SK-N-SH treated with all-trans-retinoic acid at 6 μM for 48 hours (cell line): Measurements from ENCODE around the gene GRK2.

ENCODE experiments used
- BACH2 ChIP-seq: fragments of 250-450 bp; sonication (Bioruptor Pico); IDR thresholded peaks from 2 replicates; pipeline ENCODE4 v1.9.0; 2021; ENCODE audit warnings: mild to moderate bottlenecking, borderline replicate concordance
- CSDC2 ChIP-seq: fragments of 250-450 bp; sonication (Bioruptor Pico); IDR thresholded peaks from 2 replicates; pipeline ENCODE4 v1.5.0; 2020; ENCODE audit warnings: mild to moderate bottlenecking, moderate library complexity
- CSRNP3 ChIP-seq: fragments of 250-450 bp; sonication (Bioruptor Pico); IDR thresholded peaks from 2 replicates; pipeline ENCODE4 v1.5.1; 2021; ENCODE audit warnings: mild to moderate bottlenecking, moderate library complexity
- GLIS3 ChIP-seq: fragments of 250-450 bp; sonication (Bioruptor Pico); IDR thresholded peaks from 2 replicates; pipeline ENCODE4 v1.5.0; 2020; ENCODE audit warnings: mild to moderate bottlenecking, moderate library complexity
- ISL1 ChIP-seq: fragments of 250-450 bp; sonication (Bioruptor Pico); IDR thresholded peaks from 2 replicates; pipeline ENCODE4 v2.1.2; 2022; ENCODE audit warnings: mild to moderate bottlenecking, moderate library complexity
- OSR1 ChIP-seq: fragments of 250-450 bp; sonication (Bioruptor Pico); IDR thresholded peaks from 2 replicates; pipeline ENCODE4 v1.8.0; 2022; ENCODE audit warnings: moderate library complexity, mild to moderate bottlenecking, inconsistent platforms
- PATZ1 ChIP-seq: fragments of 250-450 bp; sonication (Bioruptor Pico); IDR thresholded peaks from 2 replicates; pipeline ENCODE4 v1.8.0; 2020; ENCODE audit warnings: mild to moderate bottlenecking, moderate library complexity, borderline replicate concordance
- POU6F1 ChIP-seq: fragments of 250-450 bp; sonication (Bioruptor Pico); IDR thresholded peaks from 2 replicates; pipeline ENCODE4 v1.8.0; 2021; ENCODE audit warnings: low read depth, mild to moderate bottlenecking, moderate library complexity, borderline replicate concordance
- SNAI2 ChIP-seq: fragments of 250-450 bp; sonication (Bioruptor Pico); IDR thresholded peaks from 2 replicates; pipeline ENCODE4 v1.5.0; 2020; ENCODE audit warnings: mild to moderate bottlenecking, moderate library complexity
- TSHZ2 ChIP-seq: fragments of 250-450 bp; sonication (Bioruptor Pico); IDR thresholded peaks from 2 replicates; pipeline ENCODE4 v1.5.0; 2020; ENCODE audit warnings: mild to moderate bottlenecking, moderate library complexity
- ZFP30 ChIP-seq: fragments of 450-650 bp; formaldehyde crosslinking; IDR thresholded peaks from 2 replicates; pipeline ENCODE4 v1.5.0; 2022; ENCODE audit warnings: mild to moderate bottlenecking, moderate library complexity
- ZNF70 ChIP-seq: fragments of 450-650 bp; formaldehyde crosslinking; IDR thresholded peaks from 2 replicates; pipeline ENCODE4 v1.5.0; 2020; ENCODE audit warnings: mild to moderate bottlenecking, moderate library complexity

GRCh38 chr11:67252831-67253239 lies 13.4 kb upstream of the GRK2 start:
- TF ChIP-seq TSHZ2 (CRISPR knock-in tag) (no peak), PATZ1 (CRISPR knock-in tag) (no peak), OSR1 (no peak), CSRNP3 (CRISPR knock-in tag) (no peak), POU6F1 (CRISPR knock-in tag) (no peak), CSDC2 (CRISPR knock-in tag) (no peak), ISL1 (CRISPR knock-in tag) (no peak), BACH2 (no peak), SNAI2 (CRISPR knock-in tag) (no peak), ZFP30 (CRISPR knock-in tag) (no peak), ZNF70 (CRISPR knock-in tag) (no peak), GLIS3 (CRISPR knock-in tag) (no peak)
